ENCODE results near the gene UPP1.

GRCh38 chr7:48144291-48144768 is 55.3 kb downstream of the UPP1 start:
- TF ChIP-seq, protein P1, sequence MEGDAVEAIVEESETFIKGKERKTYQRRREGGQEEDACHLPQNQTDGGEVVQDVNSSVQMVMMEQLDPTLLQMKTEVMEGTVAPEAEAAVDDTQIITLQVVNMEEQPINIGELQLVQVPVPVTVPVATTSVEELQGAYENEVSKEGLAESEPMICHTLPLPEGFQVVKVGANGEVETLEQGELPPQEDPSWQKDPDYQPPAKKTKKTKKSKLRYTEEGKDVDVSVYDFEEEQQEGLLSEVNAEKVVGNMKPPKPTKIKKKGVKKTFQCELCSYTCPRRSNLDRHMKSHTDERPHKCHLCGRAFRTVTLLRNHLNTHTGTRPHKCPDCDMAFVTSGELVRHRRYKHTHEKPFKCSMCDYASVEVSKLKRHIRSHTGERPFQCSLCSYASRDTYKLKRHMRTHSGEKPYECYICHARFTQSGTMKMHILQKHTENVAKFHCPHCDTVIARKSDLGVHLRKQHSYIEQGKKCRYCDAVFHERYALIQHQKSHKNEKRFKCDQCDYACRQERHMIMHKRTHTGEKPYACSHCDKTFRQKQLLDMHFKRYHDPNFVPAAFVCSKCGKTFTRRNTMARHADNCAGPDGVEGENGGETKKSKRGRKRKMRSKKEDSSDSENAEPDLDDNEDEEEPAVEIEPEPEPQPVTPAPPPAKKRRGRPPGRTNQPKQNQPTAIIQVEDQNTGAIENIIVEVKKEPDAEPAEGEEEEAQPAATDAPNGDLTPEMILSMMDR (conservative IDR thresholded peaks at IDR 0.05; ENCODE audit: low read depth, low read length) = no peak
- no peak for TF ChIP-seq EZH2phosphoT487 (IDR thresholded peaks at IDR 0.05; ENCODE audit: borderline replicate concordance, low read length)
- no peak for TF ChIP-seq EZH2 (IDR thresholded peaks at IDR 0.05; ENCODE audit: low read length, unreplicated experiment)

Data from PC-3 (cell line).